ENCODE measurements around the gene ATG9B.

The ATG9B gene

DNA sequence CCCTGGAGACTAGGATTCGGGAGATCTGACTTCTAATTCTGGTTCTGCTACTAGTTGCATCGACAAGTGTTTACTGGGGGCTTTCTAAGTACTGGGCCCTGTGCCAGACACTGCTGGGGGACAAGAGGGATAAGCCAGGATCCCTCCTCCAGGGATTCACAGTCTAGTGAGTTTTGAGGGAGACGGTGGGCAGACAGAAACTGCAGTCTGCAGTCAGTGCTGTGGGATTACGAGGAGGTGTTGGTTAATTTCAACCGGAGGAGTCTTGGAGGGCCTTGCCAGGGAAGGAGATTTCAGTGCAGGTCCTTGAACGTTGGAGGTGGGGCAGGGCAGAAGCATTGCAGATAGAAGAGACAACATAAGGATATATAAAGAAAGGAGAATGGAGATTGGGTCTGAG lies 42.6 kb downstream of the ATG9B start:
- DNase-seq (ENCODE audit: low read depth) = no peak

DNA sequence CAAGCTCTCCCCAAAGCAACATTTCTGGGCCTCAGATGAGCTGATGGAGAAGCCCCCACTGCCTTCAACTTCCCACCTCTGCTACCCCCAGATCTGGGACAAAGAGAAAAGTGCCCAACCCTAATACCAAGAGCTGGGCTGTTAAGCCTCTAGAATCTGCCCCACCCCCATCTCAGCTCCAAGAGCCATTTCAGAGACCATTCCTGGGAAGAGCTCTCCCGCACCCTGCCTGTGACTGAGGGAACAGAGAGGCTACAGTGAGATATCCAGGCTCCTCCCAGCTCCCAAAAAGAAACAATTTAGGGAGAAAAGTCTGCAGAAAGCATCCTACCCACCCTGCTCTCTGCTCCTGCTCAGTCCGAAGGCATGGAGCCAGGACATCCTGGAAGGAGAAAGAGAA lies 43.6 kb downstream of the ATG9B start:
- no peak for DNase-seq (ENCODE audit: low read depth)

DNA sequence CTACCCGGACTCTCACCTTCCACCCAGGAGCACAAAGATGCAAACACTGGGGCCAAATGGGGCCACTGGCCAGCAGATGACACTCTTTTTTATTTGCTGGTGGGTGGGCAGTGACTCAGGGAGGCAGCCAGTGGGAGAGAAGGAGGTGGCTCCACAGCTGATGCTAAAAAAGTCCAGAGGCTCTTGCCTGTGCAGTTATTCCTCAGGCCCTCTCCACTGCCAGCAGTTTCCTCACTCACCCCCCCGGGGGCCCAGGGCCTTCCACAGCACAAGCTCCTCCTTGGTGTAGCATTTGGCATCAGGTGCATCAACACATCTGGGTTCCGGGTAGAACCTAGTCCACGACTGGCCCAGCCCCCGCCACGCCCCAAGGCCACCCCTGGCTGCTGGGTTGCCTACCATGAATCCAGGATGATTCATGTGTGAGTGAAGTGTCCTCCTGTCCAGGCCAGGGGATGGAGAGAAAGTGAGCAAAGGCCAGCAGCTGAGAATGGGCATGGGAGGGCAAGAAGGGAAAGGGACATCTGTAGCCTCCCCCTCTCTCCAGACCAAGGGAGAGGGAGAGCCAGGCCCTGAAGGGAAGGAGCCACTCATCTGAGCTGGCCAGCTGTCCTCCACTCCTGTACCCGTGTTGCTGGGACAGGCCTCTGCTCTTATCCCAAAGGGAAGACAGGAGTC lies 44.4 kb downstream of the ATG9B start:
- DNase-seq (ENCODE audit: low read depth) = no peak

DNA sequence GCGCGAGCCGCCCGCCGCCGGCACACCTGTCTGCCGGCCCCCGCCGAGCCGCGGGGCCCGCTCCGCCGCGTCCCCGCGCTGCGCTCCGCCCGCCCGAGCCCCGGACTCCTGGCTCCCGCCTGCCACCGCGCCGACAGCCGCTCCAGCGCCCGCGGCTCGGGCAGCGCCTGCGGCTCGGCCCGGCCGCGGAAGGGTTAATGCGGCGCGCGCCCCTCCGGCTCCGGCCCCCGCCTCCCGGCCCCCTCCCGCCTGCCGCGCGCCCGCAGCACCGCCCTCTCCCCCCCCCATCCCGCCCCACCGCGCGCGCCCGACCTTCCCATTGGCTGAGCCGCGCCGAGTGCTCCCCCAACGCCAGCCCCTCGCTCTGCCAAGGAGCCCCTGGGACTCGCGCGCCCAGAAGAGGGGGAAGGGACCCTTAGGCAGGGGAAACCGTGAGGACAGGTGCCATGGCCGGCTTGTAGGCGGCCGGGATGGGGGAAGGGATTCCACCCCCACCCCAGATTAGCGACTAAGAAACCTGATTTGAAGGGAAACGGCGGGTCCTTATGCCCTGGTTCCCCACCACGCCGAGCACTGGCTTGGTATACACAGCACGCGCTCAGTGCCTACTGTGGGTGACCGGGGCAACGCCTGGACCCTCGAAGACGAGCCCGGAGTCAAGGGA lies 46.0 kb downstream of the ATG9B start, which contains the start of gene KCNH2:
Gene KCNH2 (minus strand): TSS at position 196 of the 664 bp plus-strand sequence. CDS start 408 bp downstream, outside the sequence.
- DNase-seq (ENCODE audit: low read depth) = no peak

DNA sequence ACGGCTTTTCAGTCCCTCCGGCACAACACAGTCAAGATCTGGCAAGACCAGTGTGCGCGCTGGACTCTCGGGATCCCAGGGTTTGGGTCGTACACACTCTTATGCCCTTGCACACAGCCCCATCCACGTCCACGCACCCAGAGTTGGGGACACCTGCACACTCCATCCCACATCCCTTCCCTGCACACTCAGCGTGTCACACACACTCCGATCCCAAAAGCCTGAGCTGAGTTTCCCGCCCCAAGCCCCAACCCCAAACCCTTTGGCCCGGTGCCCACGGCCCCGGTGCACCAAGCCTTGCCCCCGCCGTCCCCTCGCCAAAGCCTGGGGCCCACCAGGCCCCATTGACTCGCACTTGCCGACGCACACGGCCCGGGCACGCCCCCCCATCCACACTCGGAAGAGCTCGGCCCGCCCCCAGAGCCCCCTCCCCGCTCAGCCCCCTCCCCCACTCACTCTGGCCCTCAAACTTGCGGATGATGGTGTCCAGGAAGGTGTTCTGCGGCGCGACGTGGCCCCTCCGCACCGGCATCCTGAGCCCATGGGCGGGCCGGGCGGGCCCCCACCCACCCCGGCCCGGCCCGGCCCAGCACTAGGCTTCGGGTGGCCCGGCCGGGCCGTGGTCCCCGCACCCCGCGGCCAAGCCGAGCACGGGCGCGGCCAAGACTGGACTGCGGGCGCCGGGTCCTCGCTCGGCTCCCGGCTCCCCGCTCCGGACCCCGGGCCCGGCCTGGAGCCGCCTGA lies 46.7 kb downstream of the ATG9B start:
- no peak for DNase-seq (ENCODE audit: low read depth)

DNA sequence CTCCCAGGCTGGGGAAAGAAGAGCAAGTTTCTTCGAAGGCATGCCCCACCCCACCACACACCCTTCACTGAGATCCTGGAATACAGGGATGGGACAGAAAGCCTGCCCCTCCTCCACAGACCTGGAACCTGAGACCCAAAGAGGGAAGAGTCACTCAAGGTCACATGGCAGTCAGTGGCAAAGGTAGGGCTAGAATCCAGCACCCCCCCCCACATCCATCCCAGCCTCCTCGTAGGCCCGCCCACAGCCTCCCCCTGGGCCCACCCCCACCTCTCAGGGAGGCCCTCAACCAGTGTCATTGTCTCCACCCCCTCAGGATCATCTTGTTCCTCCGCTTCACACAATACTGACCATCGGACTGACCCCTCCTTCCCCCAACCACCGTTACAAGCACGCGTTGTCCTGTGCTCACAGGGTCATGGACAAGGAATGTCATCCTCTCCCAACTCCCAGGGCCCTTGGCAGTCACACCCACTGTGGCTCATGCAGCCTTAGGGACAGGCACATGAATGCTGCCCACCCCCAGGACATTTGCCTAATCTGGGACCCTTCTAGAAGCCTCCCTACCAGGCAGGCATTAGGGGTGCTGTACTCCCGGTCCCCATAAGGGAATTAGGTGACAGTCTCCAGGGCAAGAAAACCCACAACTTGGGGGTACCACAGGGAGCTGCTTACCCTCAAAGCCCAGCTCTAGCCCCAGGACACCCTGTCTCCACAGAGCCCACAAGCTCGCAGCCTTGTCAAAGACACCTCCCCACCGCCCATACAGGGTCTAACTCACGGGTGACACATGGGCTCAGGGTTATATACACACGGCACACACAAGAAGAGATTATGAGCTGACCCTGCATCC lies 47.5 kb downstream of the ATG9B start:
- no peak for DNase-seq (ENCODE audit: low read depth)

DNA sequence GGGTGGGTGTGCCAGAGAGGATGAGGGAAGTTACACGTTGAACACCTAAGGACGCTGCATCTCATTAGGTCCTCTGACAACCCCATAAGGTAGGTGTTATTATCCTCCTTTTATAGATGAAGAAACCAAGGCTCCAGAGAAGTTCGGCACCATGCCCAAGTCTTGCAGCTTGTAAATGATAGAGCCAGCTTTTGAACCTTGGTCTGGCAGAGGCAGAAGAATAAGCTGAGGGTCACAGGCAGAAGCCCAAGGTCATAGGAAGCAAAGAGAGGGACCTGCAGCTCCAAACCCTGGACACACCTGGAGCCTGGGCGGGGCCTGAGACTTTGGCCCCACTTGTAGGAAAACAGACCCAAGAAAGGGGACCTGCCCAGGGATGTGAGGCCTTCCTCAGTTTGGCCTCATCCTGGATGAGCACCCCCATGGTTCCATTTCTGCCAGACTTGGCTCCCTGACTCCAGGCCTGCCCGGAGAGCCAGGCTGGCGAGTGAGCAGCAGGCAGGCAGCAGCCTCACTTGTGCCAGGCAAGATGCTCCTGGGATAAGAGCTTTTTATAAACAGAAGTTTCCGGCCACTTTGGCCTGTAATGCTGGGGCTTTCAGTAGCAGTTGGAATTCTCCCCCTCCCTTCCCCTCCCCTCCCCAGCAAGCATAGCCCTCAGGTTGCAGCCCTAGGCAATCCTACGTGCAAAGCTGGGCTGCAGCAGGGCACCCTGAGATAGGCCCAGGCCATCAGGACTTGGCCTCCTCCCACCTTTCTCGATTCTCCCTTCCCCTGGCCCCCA lies 48.6 kb downstream of the ATG9B start:
- DNase-seq (ENCODE audit: low read depth) = no peak

DNA sequence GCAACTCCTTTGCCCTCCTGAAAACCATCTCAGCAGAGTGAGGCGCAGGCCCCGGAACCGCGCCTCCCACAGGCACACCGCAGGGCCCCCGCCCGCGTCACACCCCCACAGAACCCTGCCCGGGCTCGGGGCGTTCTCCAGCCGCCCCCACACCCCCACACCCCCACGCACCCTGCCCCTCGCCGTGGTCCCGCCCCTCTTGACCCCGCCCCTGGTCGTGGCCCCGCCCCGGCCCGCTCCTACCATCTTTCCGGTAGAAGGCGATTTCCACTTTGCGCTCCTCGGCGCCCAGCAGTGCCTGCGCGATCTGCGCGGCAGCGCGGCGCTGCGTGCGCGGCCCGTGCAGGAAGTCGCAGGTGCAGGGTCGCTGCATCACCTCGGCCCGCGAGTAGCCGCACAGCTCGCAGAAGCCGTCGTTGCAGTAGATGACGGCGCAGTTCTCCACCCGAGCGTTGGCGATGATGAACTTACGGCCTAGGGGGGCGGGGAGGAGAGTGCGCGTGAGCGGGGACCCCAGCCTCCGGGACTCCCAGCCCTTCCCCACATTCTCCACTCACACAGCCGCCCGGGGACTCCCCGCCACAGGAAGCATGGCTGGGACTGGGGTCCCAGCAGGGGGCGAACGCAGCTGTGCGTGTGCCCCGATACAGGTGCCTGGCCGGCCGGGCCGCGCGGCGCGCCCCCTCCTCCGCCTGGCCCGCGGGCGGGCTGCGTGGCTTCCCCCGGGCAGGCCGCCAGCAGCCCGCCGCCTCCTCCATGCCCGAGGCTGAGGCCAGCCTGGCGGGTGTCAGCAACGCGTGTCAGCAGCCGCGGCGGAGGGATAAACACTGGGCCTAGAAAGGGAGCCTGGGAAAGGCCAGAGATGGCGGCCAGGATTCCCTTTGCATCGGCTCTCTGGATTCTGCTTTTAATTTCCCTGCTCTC lies 49.6 kb downstream of the ATG9B start:
- DNase-seq (ENCODE audit: low read depth) = peak; percentile 81

DNA sequence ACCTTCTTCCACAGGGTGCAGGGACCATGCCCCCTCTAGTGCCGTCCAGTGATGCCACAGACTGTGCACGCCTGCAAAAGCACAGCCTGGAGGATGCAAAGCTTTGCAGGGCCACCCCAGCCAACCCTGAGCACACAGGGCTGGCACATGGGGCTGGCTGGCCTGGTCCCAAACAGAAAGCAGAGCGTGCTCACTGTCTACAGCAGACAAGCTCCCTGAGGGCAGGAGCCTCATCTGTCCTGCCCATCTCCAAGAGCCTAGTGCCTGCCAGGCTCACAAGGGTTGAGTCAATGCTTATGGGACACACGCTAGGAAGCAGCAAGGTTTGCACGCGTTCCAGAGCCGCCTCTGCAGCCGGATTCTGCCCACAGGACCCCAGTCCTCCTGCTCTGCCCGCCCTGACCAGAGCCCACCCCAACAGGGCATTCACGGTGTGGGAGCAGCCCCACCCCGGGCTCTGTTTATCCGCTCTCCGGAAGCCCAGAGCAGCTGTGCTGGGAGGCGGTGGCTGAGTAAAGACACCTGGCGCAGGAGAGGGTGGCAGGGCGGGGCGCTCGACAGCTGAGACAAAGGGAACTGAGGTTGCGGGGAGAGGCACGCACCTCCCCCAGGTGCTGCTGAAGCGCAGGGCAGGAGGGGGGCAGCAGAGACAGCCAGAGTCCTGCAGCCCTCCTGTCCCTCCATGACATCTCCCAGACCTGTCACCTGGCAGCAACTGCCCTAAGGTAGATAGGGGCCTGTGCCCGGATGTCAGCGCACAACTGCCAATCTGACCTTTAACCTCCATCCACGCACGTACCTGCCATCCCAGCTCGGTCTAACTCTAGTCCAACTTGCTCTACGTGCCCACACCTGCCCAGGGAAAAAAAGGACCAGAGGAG lies 50.5 kb downstream of the ATG9B start:
- no peak for DNase-seq (ENCODE audit: low read depth)

DNA sequence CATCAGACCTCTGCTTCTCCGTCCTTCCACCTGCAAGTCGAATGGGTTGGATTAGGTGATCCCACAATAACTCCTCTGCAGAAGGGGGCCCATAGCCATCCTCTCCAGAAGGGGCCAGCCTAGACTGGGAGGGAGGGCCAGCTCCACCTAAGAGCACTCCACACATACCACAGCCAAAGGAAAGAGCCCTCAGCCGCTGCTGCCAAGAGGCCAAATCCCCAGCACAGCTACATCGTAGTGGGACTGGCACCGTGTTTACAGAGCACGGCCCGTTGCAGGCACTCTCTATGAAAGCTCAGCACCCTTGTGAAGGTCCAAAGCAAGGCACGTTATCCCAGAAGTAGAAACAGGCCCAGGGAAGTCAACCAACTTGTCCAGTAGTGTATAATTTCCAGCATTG lies 51.6 kb downstream of the ATG9B start:
- DNase-seq (ENCODE audit: low read depth) = no peak

DNA sequence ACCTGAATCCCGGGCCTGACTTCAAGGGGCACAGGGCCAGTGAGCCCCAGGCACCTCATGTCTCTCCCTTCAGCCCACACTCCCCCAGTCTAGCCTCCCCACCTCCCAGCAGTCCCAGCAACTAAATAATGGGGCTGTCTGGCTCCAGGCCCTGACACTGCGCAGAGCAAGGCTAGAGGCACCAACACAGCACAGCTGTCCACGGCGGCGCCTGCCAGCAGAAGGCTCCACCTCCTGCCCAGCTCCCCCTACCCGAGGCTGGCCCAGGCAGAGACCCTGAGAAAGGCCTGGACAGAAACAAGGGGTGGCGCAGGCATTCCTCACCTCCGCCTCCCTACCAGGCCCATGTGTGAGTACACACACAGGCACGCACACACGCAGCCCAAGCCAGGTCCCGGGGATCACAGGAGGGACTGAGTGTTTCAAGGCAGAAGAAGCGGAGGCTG lies 52.2 kb downstream of the ATG9B start:
- no peak for DNase-seq (ENCODE audit: low read depth)

DNA sequence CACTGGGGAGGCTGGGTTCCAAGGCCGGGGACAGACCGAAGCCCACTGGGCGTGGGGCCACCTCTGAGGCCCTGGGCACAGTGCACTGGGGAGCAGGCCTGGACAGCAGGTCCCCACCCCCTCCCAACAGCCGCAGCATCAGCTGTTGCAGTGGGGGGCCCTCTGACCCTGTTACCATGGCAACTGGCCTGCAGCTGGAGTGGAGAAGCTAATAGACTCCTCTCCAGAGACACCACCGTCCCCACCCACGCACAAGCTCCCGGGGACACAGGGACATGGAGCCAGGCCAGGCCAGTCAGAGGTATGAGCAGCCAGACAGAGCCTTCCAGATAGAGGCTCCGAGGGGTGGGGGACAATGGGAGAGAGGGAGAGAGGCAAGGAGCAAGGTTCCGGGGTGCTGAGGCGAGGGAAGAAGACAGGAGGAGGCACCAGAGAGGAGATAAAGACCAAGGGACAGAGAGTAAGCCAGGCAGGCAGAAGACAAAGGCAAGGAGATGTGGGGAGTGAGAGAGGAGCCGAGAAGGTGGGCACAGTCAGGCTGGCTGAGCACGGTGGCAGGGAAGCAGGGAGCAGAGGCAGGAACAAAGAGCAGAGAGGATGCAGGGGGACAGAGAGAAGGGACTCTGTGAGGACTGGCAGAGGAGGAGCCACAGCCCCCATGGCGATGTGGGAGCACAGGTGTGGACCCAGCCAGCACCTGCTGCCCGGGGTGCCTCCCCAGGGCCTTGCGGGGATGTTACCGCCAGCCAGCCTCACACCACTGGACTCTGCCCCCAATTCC lies 52.9 kb downstream of the ATG9B start:
- DNase-seq (ENCODE audit: low read depth) = no peak

DNA sequence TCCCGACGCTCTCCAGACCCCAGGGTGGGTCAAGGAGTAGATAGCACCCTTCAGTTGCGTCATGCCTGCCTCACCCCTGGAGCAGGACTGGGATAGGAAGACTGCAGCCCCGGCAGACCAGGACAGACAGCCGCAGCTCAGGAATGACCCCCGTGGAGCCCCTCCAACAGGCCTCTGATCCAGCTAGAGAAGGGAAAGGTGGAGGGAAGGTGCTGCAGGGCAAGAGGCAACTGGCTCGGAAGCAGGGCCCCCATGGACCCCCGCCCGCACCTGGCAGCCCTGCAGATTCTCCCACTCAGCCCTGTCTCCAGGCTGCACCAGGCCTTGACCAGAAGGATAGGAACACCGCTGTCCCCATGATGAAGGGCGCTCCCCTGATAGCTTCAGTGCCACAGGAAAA lies 53.9 kb downstream of the ATG9B start:
- DNase-seq (ENCODE audit: low read depth) = no peak

DNA sequence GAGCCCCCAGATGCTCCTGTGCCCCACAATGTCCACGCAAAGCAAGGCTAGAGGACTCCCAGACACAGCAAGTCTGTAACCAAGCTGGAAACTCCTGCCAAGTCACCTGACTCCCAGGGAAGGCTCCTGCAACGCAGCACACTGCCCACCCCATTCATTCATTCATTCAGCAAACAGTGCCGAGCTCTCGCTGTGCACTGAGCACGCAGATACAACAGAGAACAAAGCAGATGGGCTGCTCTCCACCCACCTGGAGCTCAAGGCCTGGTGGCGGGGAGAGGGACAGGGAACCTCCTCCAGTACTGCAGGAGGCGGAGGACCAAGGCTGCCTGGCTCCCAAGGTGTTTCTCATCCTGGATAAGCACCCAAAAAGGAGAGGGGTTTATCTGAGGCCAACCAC lies 54.8 kb downstream of the ATG9B start:
- DNase-seq (ENCODE audit: low read depth) = no peak

DNA sequence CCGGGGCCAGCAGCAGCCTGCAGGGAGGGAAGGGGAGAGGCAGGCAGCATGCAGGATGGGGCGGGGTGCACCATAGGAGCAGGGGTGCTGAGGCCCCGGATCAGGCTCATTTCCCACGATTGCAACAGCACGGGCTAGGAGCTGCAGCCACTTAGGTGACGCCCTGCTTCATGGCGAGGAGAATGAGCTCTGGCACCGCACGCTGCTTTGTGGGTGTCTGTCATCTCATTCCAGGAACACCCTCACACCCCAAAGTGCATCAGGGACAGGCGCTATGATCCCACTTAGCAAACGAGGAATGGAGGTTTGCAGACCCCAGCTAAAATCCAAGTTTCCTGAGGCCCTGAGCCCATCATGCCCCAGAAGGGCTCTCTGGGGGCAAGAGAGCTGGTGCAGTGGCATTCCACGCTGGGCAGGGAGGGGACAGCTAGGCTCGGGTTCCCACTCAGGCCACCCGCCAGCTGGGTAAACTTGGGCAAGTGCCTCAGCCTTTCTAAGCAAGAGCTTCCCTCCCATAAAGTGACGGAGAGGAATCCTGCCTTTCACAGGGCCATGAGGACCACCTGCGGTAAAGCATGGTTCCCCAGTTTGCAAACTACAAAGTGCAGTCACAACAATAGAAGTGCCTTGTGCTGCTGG lies 55.4 kb downstream of the ATG9B start:
- DNase-seq (ENCODE audit: low read depth) = no peak

DNA sequence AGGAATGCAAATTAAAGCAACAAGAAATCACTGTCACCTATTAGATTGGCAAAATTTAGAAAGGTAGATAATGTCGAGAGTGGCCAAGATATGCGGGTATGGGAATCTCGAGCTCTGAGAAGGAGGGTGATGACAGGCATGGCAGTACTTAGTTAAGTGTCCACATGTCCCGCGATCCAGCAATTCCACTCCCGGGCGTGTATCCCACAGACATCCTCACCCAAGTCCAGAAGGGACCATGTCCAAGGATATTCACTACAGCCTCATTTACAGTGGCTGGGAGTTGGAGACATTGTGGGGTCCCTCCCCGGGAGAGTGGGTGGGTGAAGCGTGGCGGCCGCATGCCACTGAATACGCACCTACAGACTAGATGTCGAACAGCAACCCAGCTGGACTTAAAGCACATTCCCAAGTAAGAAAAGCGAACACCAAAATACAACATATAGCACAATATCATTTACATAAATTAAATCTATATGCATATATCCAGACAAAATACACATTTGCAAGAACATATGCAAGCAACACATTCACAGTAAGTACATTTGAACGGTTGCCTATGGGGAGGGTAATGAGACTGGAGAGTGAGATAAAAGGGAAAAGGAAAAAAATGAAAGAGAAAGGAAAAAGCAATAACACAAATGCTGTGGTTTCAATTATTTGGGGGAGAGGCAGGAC lies 56.1 kb downstream of the ATG9B start:
- no peak for DNase-seq (ENCODE audit: low read depth)

DNA sequence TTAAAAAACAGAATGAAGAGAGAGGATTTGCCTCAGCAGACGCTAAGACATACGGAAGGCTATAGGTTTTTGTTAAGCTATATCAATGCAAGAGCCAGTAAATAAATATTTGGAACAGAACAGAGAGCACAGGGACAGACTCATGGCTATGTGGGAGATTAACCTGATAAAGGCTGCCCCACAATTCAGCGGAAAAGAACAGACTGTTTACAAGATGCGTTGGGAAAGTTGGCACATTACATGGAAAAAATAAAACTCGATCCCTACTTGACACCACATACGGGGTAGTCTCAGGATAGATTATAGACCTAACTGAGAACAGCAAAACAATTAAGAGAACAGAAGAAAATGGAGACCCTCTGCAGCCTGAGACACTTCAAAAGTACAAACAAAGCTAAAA lies 56.9 kb downstream of the ATG9B start:
- DNase-seq (ENCODE audit: low read depth) = no peak

Data from activated T-cell treated with anti-CD3 and anti-CD28 coated beads for 1 hour (primary cell).